ENCODE data around the gene AUTS2. TPM values are rescaled to one million over a fixed set of nuclear protein-coding genes. Genes with fewer than 3 reads are reported as not detected.

The AUTS2 gene
- total and polyA plus RNA-seq, 10 of the 15 experiments (the other 5 are each of a cell fraction or from before 2014, with no cell fraction given): 6.4 to 55.6 (median 21.6) TPM

GRCh38 chr7:70097645-70098044, 499.4 kb downstream of the AUTS2 start:
- Histone ChIP-seq H4K20me1 (ENCODE audit: control insufficient read depth, insufficient read depth) (no peaks in the 10 kb centered on the region), H3K9ac (ENCODE audit: control insufficient read depth, insufficient read depth, low read length) (no peak overlapping the region), H3K4me1 (ENCODE audit: control insufficient read depth, insufficient read depth, low read length) (no peaks in the 10 kb centered on the region), H3K27ac (ENCODE audit: control insufficient read depth, insufficient read depth) (no peak overlapping the region), H3K27me3 (replicated peaks in 1 of 2; ENCODE audit: control insufficient read depth in 2 of 2, insufficient read depth in 2 of 2, low read length in 1 of 2) (no peaks in the 10 kb centered on the region), H3K4me3 (no peak overlapping the region), H3K4me2 (ENCODE audit: control insufficient read depth, insufficient read depth) (no peak overlapping the region), H2AFZ (ENCODE audit: control insufficient read depth, low read depth, low read length) (no peak overlapping the region), H3K9me3 (replicated peaks; ENCODE audit: control insufficient read depth, insufficient read depth, low read length) (no peaks in the 10 kb centered on the region), H3K79me2 (ENCODE audit: control insufficient read depth, insufficient read depth, low read length) (no peaks in the 10 kb centered on the region), H3K36me3 (ENCODE audit: control insufficient read depth in 2 of 2, insufficient read depth in 2 of 2, low read length in 1 of 2) (no peaks in the 10 kb centered on the region; a peak in 1 of 4 replicates)
- WGBS (ENCODE audit: insufficient coverage, insufficient replicate concordance, low lambda C conversion rate, missing lambda C conversion rate): 75% methylated on average over 2 of the region's 2 CpGs
- in situ Hi-C loops (cut with MboI): no loop called here
- TF ChIP-seq BRCA1 (IDR thresholded peaks at IDR 0.05; ENCODE audit: low read depth, low read length) (no peak), SP1 (IDR thresholded peaks at IDR 0.05; ENCODE audit: low read depth, low read length) (no peak), HDAC6 (IDR thresholded peaks at IDR 0.05; ENCODE audit: unreplicated experiment) (no peak), ETV6 (conservative IDR thresholded peaks at IDR 0.05 in 1 of 2, IDR thresholded peaks at IDR 0.05 in 1 of 2; ENCODE audit: borderline replicate concordance in 1 of 2, low read depth in 1 of 2) (no peak), SMAD1 (IDR thresholded peaks at IDR 0.05; ENCODE audit: low read depth, partially characterized antibody) (no peak), CREM (IDR thresholded peaks at IDR 0.05; ENCODE audit: low read depth) (no peak), BCL11A (IDR thresholded peaks at IDR 0.05; ENCODE audit: low read depth, low read length) (no peak), IRF4 (IDR thresholded peaks at IDR 0.05; ENCODE audit: low read depth, low read length) (no peak), SIX5 (IDR thresholded peaks at IDR 0.05; ENCODE audit: low read depth, low read length, severe bottlenecking) (no peak), MAX (IDR thresholded peaks at IDR 0.05; ENCODE audit: low read depth, low read length) (no peak), FOXM1 (IDR thresholded peaks at IDR 0.05; ENCODE audit: low read depth, low read length) (no peak)
- DNase-seq (ENCODE audit: low read depth, low spot score): no peak
- FAIRE-seq: no peak
- no TSS peak for BruUV-seq (replicated peaks)
- ChIA-PET RAD21 (ENCODE audit: unreplicated experiment) (no interaction called here), POLR2A (no interaction called here), SMC1A (ENCODE audit: uncharacterized antibody, unreplicated experiment) (interaction anchor here (0.5 to 1.4 kb wide), 5 partner anchors 8 to 1897 kb away, joined by 3 read pairs; no protein-coding TSS in a partner anchor), CTCF (interaction anchor here (0.5 kb wide), 1 partner anchor 864 kb away, joined by 3 read pairs; no protein-coding TSS in a partner anchor)
- no peak for ATAC-seq
- intact Hi-C loops (cut with micrococcal nuclease; ENCODE audit: unreplicated experiment): no loop called here

Data from GM12878 (cell line).